HepG2 (cell line): ENCODE measurements around the gene SNRPN. TPM values are rescaled to one million over a fixed set of nuclear protein-coding genes. Genes with fewer than 3 reads are reported as not detected.

Source experiments
- AKAP8 ChIP-seq: sonication (generic); formaldehyde crosslinking; IDR thresholded peaks from 2 replicates; pipeline ENCODE4 v1.5.1; 2020; ENCODE audit warnings: mild to moderate bottlenecking, missing genetic modification reagents
- ARNT ChIP-seq: fragments of 450-650 bp; IDR thresholded peaks from 2 replicates; pipeline ENCODE4 v1.6.1; 2017
- MBNL3 ChIP-seq: fragments of 250-450 bp; sonication (Bioruptor Pico); conservative IDR thresholded peaks from 2 replicates; pipeline ENCODE4 v1.8.0; 2022; ENCODE audit warnings: mild to moderate bottlenecking, inconsistent platforms
- MEIS2 ChIP-seq: sonication (generic); formaldehyde crosslinking; IDR thresholded peaks from 2 replicates; pipeline ENCODE4 v1.9.0; 2021; ENCODE audit warnings: mild to moderate bottlenecking, missing genetic modification reagents
- SATB2 ChIP-seq: sonication (generic); formaldehyde crosslinking; IDR thresholded peaks from 2 replicates; pipeline ENCODE4 v1.5.0; 2020; ENCODE audit warnings: missing genetic modification reagents
- SOX13 ChIP-seq, 3 experiments: fragments of 450-650 bp in 1 of 3; sonication (generic) in 1 of 3; formaldehyde crosslinking in 1 of 3; IDR thresholded peaks in 2 of 3; conservative IDR thresholded peaks in 1 of 3; 2 replicates each; pipeline versions ENCODE4 v1.5.0 to v1.6.1; 2016 to 2020; ENCODE audit warnings: antibody characterized with exemption in 1 of 3, mild to moderate bottlenecking in 1 of 3, missing compliant biosample characterization in 1 of 3, missing genetic modification reagents in 1 of 3, moderate library complexity in 1 of 3
- TBX2 ChIP-seq: sonication (generic); formaldehyde crosslinking; IDR thresholded peaks from 2 replicates; pipeline ENCODE4 v1.5.0; 2020; ENCODE audit warnings: missing genetic modification reagents, mild to moderate bottlenecking, borderline replicate concordance
- ZFY ChIP-seq: sonication (generic); formaldehyde crosslinking; IDR thresholded peaks from 2 replicates; pipeline ENCODE4 v1.4.0; 2020; ENCODE audit warnings: missing genetic modification reagents
- polyA plus RNA-seq, 8 experiments: library from polyadenylated mRNA; depleted of rRNA in 3 of 8; stranded (reverse) in 7 of 8; unstranded in 1 of 8; fragments of >200 nt; fragmentation: Illumina TruSeq in 4 of 8; extraction: Trizol in 4 of 8; gene quantifications; 2 replicates each; pipeline versions ENCODE4 v1.2.1 to v1.2.3, GENCODE V29; 2011 to 2016; ENCODE audit warnings: low read depth in 4 of 8, missing spikeins in 1 of 8, mixed read lengths in 1 of 8; ENCODE audit not compliant: insufficient read depth in 1 of 8
- total RNA-seq, 5 experiments: library from RNA; depleted of rRNA; stranded (reverse); fragments of >200 nt; fragmentation: Illumina TruSeq; extraction: Trizol; gene quantifications; 2 replicates each; pipeline ENCODE4 v1.2.3, GENCODE V29; 2016; ENCODE audit warnings: low read depth in 1 of 5
- TF ChIP-seq, protein P1 (sequence below): sonication (generic); formaldehyde crosslinking; IDR thresholded peaks from 2 replicates; pipeline ENCODE4 v1.4.0; 2020; ENCODE audit warnings: mild to moderate bottlenecking, missing genetic modification reagents
- TF ChIP-seq, protein P2 (sequence below): sonication (generic); formaldehyde crosslinking; IDR thresholded peaks from 2 replicates; pipeline ENCODE4 v1.8.0; 2022; ENCODE audit warnings: mild to moderate bottlenecking, missing genetic modification reagents; ENCODE audit not compliant: insufficient replicate concordance
- TF ChIP-seq, protein P3 (sequence below), 2 experiments: fragments of 450-650 bp in 1 of 2; sonication (generic) in 1 of 2; formaldehyde crosslinking; IDR thresholded peaks; 2 replicates each; pipeline versions ENCODE4 v1.5.0 to v1.8.0; 2020 to 2022; ENCODE audit warnings: mild to moderate bottlenecking in 1 of 2, missing genetic modification reagents in 1 of 2
- TF ChIP-seq, protein P4 (sequence below): sonication (generic); formaldehyde crosslinking; IDR thresholded peaks from 2 replicates; pipeline ENCODE4 v1.9.0; 2021; ENCODE audit warnings: mild to moderate bottlenecking, missing genetic modification reagents
- TF ChIP-seq, protein P5 (sequence below): sonication (generic); formaldehyde crosslinking; IDR thresholded peaks from 2 replicates; pipeline ENCODE4 v1.4.0; 2020; ENCODE audit warnings: missing genetic modification reagents
- TF ChIP-seq, protein P6 (sequence below): sonication (generic); IDR thresholded peaks from 2 replicates; pipeline ENCODE4 v1.6.1; 2016; ENCODE audit warnings: low read depth, borderline replicate concordance

SNRPN gene
- total and polyA plus RNA-seq, 2 of the 13 experiments (the other 11 are each of a cell fraction or from before 2014, with no cell fraction given), result 133 to 212 TPM

DNA sequence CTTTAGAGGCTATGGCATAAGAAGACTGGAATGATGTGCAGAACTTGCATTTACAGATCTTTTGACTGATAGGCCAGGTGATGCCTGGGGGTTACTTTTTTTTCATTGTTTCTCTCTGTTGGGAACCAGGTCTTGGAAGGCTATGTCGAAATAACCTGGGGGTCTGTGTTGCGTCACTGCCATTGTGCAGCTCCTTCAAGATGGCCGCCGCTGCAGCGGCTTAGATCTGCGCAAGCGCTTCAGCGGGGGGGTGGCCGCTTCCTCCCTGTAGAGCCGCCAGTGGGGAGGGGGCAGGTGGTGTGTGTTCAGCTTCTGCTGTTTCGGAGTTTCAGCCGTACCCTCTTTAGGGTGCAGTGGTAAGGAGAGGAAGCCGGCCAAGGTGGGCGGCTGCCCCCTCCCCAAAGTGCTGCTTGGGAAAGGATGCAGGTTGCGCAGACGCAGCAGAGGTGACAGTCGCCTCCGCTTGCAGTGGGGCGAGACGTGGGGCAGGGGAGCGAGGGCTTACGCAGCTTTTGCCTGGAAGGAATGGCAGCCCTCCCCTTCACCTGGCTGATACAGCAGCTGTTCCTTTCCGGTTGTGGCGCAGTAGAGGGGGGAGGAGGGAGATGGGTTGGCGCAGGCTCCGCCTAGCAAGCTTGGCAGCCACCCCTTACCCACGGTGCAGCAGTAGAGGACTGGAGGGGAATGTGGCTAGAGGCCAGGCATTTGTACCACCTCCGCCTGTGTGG, 1.5 kb downstream of the SNRPN start (continued):
- TF ChIP-seq, protein P1, sequence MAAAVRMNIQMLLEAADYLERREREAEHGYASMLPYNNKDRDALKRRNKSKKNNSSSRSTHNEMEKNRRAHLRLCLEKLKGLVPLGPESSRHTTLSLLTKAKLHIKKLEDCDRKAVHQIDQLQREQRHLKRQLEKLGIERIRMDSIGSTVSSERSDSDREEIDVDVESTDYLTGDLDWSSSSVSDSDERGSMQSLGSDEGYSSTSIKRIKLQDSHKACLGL, result peak; percentile 41; the same call in 1 of the 2 replicates
- TF ChIP-seq, protein P2, sequence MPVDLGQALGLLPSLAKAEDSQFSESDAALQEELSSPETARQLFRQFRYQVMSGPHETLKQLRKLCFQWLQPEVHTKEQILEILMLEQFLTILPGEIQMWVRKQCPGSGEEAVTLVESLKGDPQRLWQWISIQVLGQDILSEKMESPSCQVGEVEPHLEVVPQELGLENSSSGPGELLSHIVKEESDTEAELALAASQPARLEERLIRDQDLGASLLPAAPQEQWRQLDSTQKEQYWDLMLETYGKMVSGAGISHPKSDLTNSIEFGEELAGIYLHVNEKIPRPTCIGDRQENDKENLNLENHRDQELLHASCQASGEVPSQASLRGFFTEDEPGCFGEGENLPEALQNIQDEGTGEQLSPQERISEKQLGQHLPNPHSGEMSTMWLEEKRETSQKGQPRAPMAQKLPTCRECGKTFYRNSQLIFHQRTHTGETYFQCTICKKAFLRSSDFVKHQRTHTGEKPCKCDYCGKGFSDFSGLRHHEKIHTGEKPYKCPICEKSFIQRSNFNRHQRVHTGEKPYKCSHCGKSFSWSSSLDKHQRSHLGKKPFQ (CRISPR knock-in tag), result no peak
- TF ChIP-seq, protein P3, sequence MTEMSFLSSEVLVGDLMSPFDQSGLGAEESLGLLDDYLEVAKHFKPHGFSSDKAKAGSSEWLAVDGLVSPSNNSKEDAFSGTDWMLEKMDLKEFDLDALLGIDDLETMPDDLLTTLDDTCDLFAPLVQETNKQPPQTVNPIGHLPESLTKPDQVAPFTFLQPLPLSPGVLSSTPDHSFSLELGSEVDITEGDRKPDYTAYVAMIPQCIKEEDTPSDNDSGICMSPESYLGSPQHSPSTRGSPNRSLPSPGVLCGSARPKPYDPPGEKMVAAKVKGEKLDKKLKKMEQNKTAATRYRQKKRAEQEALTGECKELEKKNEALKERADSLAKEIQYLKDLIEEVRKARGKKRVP (CRISPR knock-in tag; IDR thresholded peaks at IDR 0.05), result peak in 1 of 2 experiments; percentile 34; a peak in 1 of 4 replicates
- TF ChIP-seq ARNT (no peak), AKAP8 (CRISPR knock-in tag) (0 out of 2 replicates have a peak, but pooled peaks have one; percentile 29), MEIS2 (CRISPR knock-in tag) (peak; percentile 20; the same call in 1 of the 2 replicates), SOX13 (IDR thresholded peaks at IDR 0.05) (no peak), SOX13 (CRISPR knock-in tag; conservative IDR thresholded peaks at IDR 0.05 in 1 of 2, IDR thresholded peaks at IDR 0.05 in 1 of 2) (peak in 1 of 2 experiments; percentile 48; a peak in 1 of 4 replicates), TBX2 (CRISPR knock-in tag) (peak; percentile 31; the same call in 1 of the 2 replicates), ZFY (CRISPR knock-in tag) (peak; percentile 18; the same call in 1 of the 2 replicates), MBNL3 (no peak), SATB2 (no peak)
- TF ChIP-seq, protein P4, sequence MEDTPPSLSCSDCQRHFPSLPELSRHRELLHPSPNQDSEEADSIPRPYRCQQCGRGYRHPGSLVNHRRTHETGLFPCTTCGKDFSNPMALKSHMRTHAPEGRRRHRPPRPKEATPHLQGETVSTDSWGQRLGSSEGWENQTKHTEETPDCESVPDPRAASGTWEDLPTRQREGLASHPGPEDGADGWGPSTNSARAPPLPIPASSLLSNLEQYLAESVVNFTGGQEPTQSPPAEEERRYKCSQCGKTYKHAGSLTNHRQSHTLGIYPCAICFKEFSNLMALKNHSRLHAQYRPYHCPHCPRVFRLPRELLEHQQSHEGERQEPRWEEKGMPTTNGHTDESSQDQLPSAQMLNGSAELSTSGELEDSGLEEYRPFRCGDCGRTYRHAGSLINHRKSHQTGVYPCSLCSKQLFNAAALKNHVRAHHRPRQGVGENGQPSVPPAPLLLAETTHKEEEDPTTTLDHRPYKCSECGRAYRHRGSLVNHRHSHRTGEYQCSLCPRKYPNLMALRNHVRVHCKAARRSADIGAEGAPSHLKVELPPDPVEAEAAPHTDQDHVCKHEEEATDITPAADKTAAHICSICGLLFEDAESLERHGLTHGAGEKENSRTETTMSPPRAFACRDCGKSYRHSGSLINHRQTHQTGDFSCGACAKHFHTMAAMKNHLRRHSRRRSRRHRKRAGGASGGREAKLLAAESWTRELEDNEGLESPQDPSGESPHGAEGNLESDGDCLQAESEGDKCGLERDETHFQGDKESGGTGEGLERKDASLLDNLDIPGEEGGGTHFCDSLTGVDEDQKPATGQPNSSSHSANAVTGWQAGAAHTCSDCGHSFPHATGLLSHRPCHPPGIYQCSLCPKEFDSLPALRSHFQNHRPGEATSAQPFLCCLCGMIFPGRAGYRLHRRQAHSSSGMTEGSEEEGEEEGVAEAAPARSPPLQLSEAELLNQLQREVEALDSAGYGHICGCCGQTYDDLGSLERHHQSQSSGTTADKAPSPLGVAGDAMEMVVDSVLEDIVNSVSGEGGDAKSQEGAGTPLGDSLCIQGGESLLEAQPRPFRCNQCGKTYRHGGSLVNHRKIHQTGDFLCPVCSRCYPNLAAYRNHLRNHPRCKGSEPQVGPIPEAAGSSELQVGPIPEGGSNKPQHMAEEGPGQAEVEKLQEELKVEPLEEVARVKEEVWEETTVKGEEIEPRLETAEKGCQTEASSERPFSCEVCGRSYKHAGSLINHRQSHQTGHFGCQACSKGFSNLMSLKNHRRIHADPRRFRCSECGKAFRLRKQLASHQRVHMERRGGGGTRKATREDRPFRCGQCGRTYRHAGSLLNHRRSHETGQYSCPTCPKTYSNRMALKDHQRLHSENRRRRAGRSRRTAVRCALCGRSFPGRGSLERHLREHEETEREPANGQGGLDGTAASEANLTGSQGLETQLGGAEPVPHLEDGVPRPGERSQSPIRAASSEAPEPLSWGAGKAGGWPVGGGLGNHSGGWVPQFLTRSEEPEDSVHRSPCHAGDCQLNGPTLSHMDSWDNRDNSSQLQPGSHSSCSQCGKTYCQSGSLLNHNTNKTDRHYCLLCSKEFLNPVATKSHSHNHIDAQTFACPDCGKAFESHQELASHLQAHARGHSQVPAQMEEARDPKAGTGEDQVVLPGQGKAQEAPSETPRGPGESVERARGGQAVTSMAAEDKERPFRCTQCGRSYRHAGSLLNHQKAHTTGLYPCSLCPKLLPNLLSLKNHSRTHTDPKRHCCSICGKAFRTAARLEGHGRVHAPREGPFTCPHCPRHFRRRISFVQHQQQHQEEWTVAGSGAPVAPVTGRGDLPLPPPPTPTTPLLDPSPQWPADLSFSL (CRISPR knock-in tag), result no peak
- TF ChIP-seq, protein P5, sequence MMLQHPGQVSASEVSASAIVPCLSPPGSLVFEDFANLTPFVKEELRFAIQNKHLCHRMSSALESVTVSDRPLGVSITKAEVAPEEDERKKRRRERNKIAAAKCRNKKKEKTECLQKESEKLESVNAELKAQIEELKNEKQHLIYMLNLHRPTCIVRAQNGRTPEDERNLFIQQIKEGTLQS (CRISPR knock-in tag), result peak; percentile 73
- TF ChIP-seq, protein P6, sequence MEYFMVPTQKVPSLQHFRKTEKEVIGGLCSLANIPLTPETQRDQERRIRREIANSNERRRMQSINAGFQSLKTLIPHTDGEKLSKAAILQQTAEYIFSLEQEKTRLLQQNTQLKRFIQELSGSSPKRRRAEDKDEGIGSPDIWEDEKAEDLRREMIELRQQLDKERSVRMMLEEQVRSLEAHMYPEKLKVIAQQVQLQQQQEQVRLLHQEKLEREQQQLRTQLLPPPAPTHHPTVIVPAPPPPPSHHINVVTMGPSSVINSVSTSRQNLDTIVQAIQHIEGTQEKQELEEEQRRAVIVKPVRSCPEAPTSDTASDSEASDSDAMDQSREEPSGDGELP, result peak; percentile 87; the same call in 1 of the 2 replicates
